HG03139 (cell line): ENCODE data around the gene PAPPA.

Experiments used
- ATAC-seq: cut with Tn5 transposase; IDR thresholded peaks from one replicate; pipeline ENCODE4 v1.9.1; 2021; ENCODE audit not compliant: unreplicated experiment

Gene PAPPA

DNA sequence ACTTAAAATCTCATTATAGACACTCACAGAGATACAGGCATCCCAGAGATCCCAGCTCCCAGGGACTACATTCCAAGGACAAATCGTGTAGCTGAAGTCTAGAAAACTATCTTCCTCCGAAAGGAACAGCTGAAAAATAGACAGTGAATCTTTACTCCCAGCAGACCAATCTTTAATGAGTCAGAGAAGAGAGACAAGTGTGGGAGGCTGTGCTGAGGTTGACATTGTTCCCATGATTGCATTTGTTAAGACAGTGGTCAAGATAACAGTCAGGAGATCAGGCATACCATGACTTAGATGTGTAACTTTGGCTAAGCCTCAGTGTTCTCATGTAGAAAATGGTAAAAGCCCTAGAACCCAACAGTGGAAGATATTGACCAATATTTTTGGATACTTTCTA lies 120.7 kb downstream of the PAPPA start:
- ATAC-seq, result no peak

DNA sequence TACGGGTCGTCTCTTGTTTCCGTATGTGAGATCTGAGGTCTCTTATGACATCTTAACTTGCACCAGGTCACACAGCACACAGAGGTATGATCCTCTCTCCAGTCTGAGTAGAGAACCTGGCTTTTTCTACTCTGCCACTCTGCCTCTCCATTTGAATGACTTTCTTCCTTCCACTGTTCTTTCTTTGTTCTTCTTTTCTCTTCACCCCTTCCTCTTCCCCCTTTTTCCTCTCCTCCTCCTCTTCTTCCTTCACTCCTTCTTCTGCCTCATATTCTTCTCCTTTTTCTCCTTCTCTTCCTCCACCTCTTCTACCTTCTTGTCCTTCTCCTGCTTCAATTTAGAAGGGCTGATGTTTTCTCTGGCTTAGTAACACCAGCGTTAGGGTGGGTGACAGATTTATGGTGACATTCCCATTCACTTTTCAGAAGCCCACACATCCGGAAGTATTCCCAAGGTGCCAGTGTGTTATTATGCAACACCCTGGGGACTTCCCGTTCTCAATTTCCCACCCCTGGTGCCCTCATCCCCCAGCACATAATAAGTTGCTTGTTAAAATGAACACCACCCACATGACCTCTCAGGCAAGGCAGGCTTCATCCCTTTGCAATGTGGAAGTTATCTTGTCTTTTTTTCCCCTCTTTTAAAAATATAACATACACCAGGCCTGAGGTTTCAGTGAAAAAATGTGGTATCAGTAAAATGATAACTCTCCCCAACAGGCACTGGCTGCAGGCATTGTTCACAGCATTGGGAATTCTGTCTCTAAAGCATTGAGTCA lies 122.0 kb downstream of the PAPPA start:
- no peak for ATAC-seq

DNA sequence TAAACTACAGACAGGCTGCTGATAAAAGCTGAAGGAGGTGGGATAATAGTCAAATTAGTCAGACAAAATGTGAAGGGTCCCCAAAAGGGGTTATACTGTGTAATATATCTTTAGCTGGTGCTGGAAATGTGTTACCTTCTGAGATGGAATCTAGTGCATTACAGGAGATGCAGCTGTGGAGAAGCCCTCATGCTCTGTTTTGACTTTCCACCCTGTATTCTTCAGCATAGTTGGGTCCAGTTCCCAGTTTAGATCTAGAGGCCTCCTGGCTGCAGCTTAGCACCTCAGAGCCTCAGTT lies 122.6 kb downstream of the PAPPA start:
- no peak for ATAC-seq

DNA sequence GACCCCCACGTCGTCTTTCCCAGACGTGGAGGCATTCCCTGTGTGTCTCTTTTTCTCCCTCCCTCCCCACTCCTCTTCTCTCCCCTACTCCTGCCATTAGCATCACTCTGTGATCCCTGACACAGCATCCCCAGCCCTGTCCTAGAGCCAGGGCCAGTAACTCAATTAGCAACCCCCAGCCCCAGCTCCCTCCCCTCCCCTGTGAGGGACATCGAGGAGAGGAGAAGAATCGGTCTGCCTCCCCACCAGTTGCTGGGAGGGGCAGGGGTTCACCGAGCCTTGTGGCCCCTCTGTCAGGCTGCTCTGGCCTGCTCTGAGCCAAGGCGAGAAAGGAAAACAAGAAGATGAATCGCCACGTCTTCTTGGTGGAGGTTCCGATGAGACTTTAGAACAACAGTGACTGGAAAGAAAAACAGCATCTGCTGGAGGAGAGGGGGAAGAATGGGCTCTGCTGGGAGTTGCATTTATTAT lies 123.1 kb downstream of the PAPPA start:
- no peak for ATAC-seq

DNA sequence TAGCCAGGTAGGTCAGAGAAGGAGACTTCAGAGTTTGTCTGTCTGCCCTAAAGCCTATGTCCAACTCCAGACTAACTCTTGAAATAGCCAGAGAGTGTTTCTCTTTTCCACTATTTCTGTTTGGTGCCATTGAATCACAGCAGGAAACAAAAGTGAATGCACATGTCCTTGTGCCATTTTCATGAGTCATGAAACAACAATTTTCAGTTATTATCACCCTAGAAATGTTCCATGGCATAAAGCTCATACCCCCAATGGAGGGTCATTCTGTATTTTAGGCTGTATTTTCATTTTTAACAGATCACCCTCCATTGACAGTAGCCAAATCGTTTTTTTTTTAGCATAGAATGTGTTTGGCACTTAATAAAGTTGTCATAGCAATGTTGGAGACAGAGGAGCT lies 124.7 kb downstream of the PAPPA start:
- ATAC-seq, result no peak

DNA sequence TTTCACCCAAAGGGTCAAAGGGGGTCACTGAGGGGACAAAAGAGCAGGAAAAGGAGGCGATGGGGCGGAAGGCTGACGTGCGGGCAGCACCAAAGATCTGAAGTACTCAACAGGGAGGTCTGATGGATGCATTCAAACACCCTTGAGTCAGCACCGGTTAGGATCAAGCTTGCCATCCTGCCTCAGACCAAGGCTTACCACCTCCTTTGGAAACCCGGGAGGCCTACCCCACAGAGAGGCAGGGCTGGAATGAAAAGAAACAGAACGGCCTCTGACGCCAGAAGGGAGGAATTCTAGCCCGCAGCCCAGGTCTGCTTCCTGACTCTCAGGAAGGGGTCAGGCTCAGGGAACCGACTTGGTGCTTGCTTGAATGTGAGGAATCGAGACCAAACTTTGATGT lies 125.6 kb downstream of the PAPPA start:
- no peak for ATAC-seq

DNA sequence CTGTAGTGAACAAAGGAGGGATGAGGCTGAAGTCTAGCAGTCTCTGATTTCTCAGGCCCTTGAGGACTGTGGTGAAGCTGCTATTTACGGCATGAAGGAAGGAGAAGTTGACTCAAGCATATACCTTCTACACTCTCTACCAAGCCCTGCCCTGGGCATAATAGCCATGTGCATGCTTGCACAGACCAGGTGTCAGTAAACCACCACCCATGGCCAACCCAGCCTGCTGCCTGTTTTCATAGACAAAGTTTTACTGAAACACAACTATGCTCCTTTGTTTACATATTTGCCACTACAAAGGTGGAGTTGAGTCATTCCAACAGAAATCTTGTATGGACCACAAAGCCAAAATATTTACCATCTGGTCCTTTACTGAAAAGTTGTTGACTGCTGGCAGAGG lies 126.9 kb downstream of the PAPPA start:
- ATAC-seq, result no peak

DNA sequence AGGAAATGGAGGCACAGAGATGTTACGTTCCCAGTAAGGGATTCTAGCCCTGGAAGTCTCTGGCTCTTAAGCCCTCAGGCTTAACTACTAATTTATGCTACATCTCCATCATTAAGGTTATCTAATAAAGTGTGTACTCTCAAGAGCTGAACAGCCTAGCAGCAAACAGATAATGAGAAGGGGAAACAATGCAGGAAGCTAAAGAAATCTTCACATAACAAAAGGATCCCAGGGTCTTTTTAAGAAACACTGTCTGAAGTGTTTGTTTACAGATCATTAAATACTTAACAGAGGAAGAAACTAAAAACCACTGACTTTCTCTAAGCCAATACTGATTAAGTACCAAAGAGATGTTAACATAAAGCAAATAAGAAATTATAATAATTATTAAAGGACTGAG lies 129.0 kb downstream of the PAPPA start:
- no peak for ATAC-seq

DNA sequence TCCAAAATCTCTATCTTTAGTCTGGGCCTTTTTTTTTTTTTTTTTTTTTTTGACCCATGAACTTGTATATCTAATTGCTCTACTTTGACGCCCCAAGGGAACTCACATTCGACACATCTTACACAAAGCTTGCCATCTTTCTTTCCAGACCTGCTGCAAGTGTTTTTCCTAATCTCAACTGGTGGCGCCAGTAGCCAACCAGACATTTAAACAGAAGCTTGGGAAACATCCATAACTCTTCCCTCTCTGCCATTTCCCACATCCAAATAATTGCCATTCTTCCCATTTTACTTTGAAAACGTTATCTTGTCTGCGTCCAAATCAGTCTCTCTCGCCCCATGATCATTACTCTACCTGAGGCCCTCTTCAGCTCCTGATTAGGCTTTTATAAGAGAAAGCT lies 130.9 kb downstream of the PAPPA start:
- ATAC-seq, result no peak

DNA sequence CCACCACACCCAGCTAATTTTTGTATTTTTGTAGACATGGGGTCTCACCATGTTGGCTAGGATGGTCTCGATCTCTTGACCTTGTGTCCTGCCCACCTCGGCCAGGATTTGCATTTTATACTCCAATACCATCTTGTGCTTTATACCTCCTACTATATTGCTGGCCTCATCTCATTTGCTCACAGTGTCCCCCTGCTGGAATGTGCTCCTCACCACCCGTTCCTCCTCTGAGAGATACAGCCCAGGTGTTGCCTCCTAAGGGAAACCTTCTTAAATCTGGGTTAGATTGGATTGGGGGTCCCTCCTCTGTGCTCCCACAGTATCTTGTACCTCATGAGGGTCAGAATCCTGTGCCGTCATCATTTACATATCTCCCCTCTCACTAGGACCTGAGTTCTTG lies 131.7 kb downstream of the PAPPA start:
- no peak for ATAC-seq

DNA sequence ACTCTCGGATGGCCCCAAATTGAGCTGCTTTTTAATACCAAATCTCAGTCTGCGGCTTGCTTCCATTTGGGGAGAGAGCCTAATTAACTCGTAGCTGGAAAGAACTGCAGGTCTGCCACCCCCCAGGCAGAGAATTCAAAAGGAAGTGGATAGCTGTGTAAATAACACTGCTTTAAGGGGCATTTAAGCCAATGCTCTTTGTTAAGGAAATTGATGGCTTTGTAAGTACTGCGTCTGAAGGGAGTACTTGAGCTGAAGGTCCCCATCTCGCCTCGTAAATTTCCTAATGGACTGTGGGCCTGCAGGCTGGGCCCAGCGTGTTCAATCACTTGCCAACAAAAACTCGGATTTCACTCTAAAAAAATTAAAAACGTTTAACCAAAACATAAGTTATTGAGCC lies 132.7 kb downstream of the PAPPA start:
- ATAC-seq, result no peak

DNA sequence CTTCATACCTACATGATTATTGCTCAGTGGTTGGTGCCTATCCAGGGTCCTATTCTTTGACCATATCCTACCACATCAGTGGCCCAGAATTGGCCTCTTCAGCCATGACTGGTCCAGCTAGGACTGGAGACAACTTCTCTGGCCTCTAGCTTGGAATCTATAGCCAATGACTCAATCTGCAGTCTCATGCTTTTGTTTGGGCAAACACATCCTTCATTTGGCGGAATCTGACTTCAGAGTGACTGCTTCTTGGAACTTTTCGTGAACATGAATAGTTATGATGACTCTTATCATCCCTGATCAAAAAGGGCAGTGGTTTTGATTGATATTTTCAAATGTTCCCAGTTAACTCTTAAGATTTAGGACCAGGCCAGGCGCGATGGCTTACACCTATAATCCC lies 134.1 kb downstream of the PAPPA start:
- ATAC-seq, result no peak

DNA sequence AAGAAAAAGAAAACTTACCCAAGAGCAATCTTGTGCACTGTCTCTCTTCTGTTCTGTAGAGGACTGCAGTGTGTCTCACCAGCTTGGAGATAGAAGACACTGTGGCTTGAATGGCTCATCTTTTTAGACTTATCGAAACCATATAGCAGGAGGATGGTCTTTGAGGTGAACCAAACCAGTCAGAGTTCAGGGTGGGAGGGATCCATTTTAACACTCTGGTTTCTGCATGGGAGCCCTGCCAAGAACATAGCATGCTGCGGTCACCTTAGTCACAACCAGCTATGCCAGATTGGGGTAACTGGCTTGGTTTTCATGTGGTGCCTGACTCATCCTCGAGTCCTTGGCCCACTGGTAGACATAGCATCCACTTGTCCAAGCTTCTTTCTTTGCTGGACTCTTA lies 135.1 kb downstream of the PAPPA start:
- ATAC-seq, result no peak

DNA sequence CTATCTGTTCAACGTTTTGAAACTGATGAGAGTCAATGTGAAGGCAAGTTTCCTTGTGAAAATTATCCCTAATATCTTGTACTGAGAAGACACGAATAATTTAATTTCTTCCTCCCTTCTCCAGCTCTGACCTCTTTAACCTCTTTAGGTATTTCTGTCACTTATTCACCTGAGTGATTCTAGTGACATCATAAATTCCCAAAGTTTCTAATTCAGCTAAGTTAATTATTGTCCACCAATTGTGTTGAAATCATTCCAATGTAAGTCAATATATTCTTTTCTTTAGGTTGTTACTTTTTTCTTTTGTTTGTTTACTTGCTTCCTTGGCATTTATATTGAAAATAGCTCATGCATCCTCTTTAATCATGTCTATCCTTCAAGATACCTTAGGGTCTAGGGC lies 143.8 kb downstream of the PAPPA start:
- no peak for ATAC-seq

DNA sequence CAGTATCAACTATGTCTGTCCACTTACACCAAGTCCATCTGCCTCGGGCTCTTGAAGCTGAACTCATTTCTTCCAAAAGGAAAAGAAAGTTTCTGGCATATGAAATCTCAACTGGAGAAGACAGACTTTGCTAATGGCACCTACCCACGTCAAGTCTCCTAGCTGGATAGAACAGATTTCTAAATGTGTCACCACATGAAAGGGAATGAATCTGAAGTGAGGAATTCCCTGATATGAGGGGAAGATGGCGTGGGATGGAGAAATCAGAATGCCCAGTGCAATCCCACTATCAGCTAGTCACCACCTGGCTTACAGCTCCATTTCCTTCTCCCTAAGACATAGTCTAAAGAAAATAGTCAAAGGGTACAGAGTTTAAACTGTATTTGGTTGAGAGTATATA lies 144.7 kb downstream of the PAPPA start:
- ATAC-seq, result no peak

DNA sequence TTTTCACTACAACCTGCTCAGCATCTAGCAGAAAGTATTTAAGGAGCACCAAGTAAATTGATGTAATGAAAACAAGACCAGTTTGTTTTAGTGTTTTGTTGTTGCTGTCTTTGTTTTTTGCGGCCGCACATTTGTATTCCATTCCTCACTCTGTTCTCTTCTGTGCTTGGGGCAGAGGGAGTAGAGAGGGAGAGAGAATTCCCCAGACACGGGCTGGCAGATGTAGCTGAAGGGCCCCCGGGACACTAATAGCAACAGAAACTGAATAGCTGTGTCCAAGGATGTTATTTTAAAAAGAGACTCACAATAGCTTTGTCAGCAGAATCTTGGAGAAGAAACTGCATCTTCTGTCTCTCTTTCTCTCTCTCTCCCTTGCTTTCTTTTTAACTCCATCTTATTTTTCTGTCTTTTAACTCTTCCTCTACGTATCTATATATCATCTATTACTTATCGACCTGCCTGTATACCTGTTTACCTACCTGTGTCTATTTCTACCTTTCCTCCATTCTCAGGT lies 145.3 kb downstream of the PAPPA start:
- ATAC-seq, result no peak

DNA sequence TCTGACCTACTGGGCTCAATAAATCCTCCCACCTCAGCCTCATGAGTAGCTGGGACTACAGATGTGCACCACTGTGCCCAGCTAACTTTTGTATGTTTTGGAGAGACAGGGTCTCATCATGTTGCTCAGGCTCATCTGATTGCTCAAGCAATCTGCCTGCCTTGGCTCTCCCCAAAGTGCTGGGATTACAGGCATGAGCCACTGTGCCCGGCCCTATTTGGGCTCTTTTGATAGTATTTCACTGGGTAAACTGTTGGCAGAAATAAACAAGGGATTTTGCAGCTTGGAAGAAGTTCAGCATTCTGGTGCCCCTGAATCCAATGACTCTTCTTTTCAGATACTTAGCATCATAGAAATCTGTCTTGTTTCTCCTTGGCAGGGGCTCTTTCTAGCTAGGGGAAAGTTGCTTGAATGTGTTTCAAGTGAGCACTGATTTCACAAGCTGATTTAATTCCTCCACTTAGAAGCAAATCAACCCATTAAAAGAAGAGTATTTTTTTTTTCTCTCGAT lies 146.8 kb downstream of the PAPPA start:
- no peak for ATAC-seq

DNA sequence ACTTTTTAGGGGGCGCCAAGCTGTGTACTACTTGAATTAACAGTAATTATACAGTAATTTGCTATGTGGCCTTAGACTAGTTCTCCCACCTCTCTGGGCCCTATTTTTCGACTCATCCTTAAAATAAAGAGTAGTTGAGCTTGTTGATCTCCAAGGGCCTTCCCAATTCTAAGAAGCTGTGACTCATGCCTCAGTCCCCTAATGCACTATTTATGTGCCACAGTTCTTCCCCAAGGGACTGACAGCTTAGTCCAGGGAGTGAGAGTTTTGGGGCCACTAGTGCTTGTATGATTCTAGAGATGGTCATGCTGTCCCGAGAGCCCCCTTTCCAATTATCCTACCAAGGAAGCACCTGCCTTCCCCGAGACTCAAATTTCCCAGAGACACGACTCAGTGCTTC lies 149.7 kb downstream of the PAPPA start:
- ATAC-seq, result no peak

DNA sequence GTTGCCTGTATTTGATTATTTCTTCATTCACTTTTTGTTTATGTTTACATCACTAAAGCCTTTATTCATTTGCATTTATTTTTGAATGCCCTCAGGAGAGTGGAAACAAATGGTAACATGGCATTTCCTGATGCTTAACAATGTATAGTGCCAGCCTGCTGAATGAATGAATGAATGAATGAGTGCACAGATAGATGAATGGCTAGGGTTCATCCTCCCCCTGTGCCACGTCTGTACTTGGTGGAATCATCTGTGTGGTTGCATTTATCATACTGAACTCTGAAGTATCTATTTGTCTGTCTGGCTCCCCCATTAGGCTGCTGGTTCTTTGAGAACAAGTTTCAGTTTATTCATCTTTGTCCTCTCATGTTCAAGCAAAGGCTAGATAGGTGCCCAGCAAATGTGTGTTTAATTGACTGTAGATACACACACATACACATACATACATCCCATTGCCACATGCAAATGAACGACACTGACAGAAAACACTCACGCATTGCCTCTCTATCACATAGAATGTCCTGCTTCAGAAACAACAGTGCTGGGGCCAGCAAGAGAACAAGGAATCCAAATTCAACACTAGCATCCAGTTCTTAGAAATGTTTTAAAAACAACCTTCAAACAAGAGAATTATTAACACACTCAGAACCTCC lies 150.4 kb downstream of the PAPPA start:
- no peak for ATAC-seq

DNA sequence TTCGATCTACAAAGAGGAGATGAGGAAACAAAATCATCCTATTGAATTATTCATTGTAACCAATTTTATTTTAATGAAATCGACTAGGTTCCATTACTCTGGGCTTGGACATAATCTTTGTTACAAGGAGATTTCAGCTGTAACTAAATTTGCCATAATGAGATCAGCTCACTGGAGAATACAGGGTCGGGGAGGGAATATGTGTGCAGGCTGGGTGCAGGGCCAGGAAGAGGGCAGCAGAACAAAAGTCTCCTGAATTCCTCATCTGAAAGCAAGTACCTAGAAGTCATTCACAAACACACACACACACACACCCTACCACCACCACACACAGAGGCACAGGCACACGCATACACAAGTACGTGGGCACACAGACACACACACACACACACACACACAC lies 151.2 kb downstream of the PAPPA start:
- no peak for ATAC-seq

DNA sequence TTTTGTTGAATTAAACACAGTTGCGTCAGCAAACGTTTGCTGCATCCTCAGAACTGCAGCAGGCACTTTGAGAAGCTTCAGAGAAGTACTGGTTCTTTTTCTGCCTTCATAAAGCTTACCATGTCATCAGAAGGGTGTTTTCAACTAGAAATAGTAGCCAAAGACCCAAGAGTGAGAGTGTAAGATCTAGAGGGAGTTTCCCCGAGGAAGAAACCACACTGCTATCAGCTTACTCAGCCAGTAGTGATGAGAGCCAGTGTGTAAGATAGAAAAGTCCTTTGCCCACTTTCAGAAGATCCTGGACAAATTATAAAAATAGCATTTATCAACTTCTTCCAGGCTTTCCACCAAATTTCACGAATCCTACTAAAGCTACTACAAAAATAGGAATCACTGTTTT lies 154.5 kb downstream of the PAPPA start:
- no peak for ATAC-seq

DNA sequence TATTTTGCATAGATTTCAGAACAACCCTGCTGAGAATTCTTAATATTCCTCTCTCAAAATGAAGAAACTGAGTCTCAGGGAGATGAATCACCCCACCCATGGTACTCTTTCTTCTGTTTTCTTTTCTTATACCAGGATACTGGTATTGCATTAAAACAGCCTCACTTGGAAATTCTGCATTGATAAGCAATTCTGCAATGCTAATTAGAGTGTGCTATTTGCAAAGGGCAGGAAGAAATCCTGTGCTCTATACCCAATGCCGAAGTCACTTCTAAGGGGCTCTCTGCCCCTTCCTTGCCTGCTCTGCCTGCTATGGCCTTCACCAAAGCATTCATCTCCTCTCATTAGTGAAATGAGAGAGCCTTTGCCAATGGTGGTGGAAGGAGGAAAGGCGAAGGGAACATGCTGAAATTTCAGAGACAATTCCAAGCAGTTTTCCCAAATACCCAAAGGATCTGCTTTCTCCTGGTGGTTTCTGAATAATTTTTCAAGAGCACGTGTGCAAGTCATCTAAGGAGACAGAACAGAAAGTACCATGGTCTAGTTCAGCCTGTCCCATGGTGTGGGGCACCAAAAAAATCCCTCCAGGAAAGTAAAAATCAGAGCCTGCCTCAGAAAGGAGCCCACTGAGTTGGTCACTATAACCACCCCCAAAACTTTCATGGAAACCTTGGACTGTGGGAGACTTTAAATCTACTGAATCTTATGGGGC lies 156.5 kb downstream of the PAPPA start:
- no peak for ATAC-seq
